HEK293T (cell line): ENCODE data around the gene ZNF821.
"Not testable (repeated sequence)": the region's sequence is repeated elsewhere in the genome, so short reads cannot be mapped to it uniquely, and the experiment has no call there.

ENCODE experiments used
- CTCF ChIA-PET: fragments of 350-600 bp; formaldehyde crosslinking; extraction: SDS; loops from one replicate; lab custom pipeline; 2021; ENCODE audit warnings: antibody characterized with exemption, inconsistent platforms; lab: Yijun Ruan, JAX
- POLR2A ChIA-PET: fragments of 350-600 bp; formaldehyde crosslinking; extraction: SDS; loops from one replicate; lab custom pipeline; 2020; ENCODE audit warnings: antibody characterized with exemption, inconsistent platforms; lab: Yijun Ruan, JAX
- DNase-seq: peaks from one replicate; pipeline ENCODE4 v3.0.0; 2012; ENCODE audit warnings: mixed read lengths; ENCODE audit errors: extremely low spot score
- ARNT ChIP-seq: fragments of 450-650 bp; IDR thresholded peaks from 2 replicates; pipeline ENCODE4 v1.6.1; 2017; ENCODE audit warnings: mild to moderate bottlenecking
- BHLHE40 ChIP-seq: fragments of 450-650 bp; IDR thresholded peaks from 2 replicates; pipeline ENCODE4 v1.6.1; 2016; ENCODE audit warnings: mild to moderate bottlenecking, moderate library complexity, borderline replicate concordance
- CTBP1 ChIP-seq: fragments of 450-650 bp; IDR thresholded peaks from 2 replicates; pipeline ENCODE4 v1.6.1; 2016; ENCODE audit warnings: borderline replicate concordance
- ELF4 ChIP-seq: fragments of 450-650 bp; IDR thresholded peaks from 2 replicates; pipeline ENCODE4 v1.6.1; 2017; ENCODE audit warnings: antibody characterized with exemption
- FOXA1 ChIP-seq: fragments of 450-650 bp; IDR thresholded peaks from 2 replicates; pipeline ENCODE4 v1.6.1; 2016; ENCODE audit warnings: mild to moderate bottlenecking
- FOXK2 ChIP-seq: fragments of 450-650 bp; IDR thresholded peaks from 2 replicates; pipeline ENCODE4 v1.6.1; 2016; ENCODE audit warnings: mild to moderate bottlenecking
- FOXM1 ChIP-seq: fragments of 450-650 bp; IDR thresholded peaks from 2 replicates; pipeline ENCODE4 v1.6.1; 2017; ENCODE audit warnings: mild to moderate bottlenecking, borderline replicate concordance
- HDGF ChIP-seq: fragments of 450-650 bp; IDR thresholded peaks from 2 replicates; pipeline ENCODE4 v1.6.1; 2017; ENCODE audit warnings: antibody characterized with exemption, borderline replicate concordance
- L3MBTL2 ChIP-seq: fragments of 450-650 bp; conservative IDR thresholded peaks from 2 replicates; pipeline ENCODE4 v1.6.1; 2016; ENCODE audit warnings: mild to moderate bottlenecking
- LEF1 ChIP-seq: fragments of 450-650 bp; IDR thresholded peaks from 2 replicates; pipeline ENCODE4 v1.6.1; 2017; ENCODE audit warnings: mild to moderate bottlenecking, borderline replicate concordance
- NFRKB ChIP-seq: fragments of 450-650 bp; IDR thresholded peaks from 2 replicates; pipeline ENCODE4 v1.6.1; 2016; ENCODE audit warnings: mild to moderate bottlenecking, moderate library complexity
- SP1 ChIP-seq: fragments of 450-650 bp; IDR thresholded peaks from 2 replicates; pipeline ENCODE4 v1.6.1; 2017
- SUZ12 ChIP-seq: fragments of 450-650 bp; IDR thresholded peaks from 2 replicates; pipeline ENCODE4 v1.6.1; 2016; ENCODE audit warnings: mild to moderate bottlenecking
- TARDBP ChIP-seq: fragments of 450-650 bp; IDR thresholded peaks from 2 replicates; pipeline ENCODE4 v1.6.1; 2016
- ZNF384 ChIP-seq: fragments of 450-650 bp; IDR thresholded peaks from 2 replicates; pipeline ENCODE4 v1.6.1; 2016
- TF ChIP-seq, protein P1 (sequence below): fragments of 450-650 bp; IDR thresholded peaks from 2 replicates; pipeline ENCODE4 v1.6.1; 2016

ZNF821 gene

GRCh38 chr16:71869089-71869488, 14.9 kb downstream of the ZNF821 start:
- ChIA-PET CTCF (no interaction called here), POLR2A (interaction anchor here (0.7 kb wide), 1 partner anchor 407 kb away, joined by 3 read pairs; the partner anchor contains the start of gene ZNF23)

GRCh38 chr16:71867939-71868338, 16.0 kb downstream of the ZNF821 start:
- no peak for TF ChIP-seq SUZ12
- no peak for TF ChIP-seq TARDBP
- ChIA-PET POLR2A (no interaction called here), CTCF (no interaction called here)
- DNase-seq: no peak

More at GRCh38 chr16:71869089-71869488, 14.9 kb downstream of the ZNF821 start:
- no peak for DNase-seq
- TF ChIP-seq FOXA1 (no peak), SUZ12 (no peak), BHLHE40 (no peak), FOXK2 (no peak), HDGF (no peak), L3MBTL2 (no peak), LEF1 (no peak), CTBP1 (no peak), FOXM1 (no peak), SP1 (no peak), NFRKB (no peak), TARDBP (no peak), ELF4 (no peak), ARNT (no peak)
- TF ChIP-seq, protein P1, sequence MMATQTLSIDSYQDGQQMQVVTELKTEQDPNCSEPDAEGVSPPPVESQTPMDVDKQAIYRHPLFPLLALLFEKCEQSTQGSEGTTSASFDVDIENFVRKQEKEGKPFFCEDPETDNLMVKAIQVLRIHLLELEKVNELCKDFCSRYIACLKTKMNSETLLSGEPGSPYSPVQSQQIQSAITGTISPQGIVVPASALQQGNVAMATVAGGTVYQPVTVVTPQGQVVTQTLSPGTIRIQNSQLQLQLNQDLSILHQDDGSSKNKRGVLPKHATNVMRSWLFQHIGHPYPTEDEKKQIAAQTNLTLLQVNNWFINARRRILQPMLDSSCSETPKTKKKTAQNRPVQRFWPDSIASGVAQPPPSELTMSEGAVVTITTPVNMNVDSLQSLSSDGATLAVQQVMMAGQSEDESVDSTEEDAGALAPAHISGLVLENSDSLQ: no peak

DNA sequence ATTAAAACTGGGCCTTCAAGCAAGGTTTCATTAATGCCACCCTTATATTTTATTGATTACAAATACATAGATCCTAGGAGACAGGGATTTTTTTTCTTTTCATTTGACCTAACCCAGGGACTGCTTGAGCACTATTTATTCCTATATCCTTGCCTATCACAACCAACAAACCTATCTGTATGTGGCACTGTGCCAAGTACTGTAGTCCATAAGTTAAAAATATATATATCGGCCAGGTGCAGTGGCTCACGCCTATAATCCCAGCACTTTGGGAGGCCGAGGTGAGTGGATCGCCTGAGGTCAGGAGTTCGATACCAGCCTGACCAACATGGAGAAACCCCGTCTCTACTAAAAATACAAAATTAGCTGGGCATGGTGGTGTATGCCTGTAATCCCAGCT, 16.8 kb downstream of the ZNF821 start:
- DNase-seq, POLR2A ChIA-PET: not testable (repeated sequence)
- CTCF ChIA-PET: interaction anchor here (2.6 kb wide), 1 partner anchor 15 kb away, joined by 14 read pairs; no protein-coding TSS in a partner anchor

- POLR2A ChIA-PET: interaction anchor here (0.5 kb wide), 1 partner anchor 1062 kb away, joined by 3 read pairs; no protein-coding TSS in a partner anchor
- CTCF ChIA-PET: interaction anchor here (2.6 kb wide), 1 partner anchor 17 kb away, joined by 14 read pairs; no protein-coding TSS in a partner anchor
- TF ChIP-seq ARNT: no peak
- no peak for TF ChIP-seq FOXM1
- no peak for TF ChIP-seq ELF4
- DNase-seq: no peak
Observed at GRCh38 chr16:71865173-71865863, 18.7 kb downstream of the ZNF821 start.

GRCh38 chr16:71863995-71864394, 20.0 kb downstream of the ZNF821 start:
- POLR2A ChIA-PET: no interaction called here
- DNase-seq: no peak
- no peak for TF ChIP-seq LEF1
- TF ChIP-seq, protein P1: no peak
- TF ChIP-seq ELF4: no peak
- TF ChIP-seq HDGF: no peak
- TF ChIP-seq TARDBP: no peak
- TF ChIP-seq ARNT: no peak
- no peak for TF ChIP-seq ZNF384
- no peak for TF ChIP-seq SUZ12
- TF ChIP-seq FOXK2: no peak
- no peak for TF ChIP-seq BHLHE40
- no peak for TF ChIP-seq FOXM1
- no peak for TF ChIP-seq L3MBTL2
- no peak for TF ChIP-seq CTBP1
- TF ChIP-seq SP1: no peak
- CTCF ChIA-PET: no interaction called here

DNA sequence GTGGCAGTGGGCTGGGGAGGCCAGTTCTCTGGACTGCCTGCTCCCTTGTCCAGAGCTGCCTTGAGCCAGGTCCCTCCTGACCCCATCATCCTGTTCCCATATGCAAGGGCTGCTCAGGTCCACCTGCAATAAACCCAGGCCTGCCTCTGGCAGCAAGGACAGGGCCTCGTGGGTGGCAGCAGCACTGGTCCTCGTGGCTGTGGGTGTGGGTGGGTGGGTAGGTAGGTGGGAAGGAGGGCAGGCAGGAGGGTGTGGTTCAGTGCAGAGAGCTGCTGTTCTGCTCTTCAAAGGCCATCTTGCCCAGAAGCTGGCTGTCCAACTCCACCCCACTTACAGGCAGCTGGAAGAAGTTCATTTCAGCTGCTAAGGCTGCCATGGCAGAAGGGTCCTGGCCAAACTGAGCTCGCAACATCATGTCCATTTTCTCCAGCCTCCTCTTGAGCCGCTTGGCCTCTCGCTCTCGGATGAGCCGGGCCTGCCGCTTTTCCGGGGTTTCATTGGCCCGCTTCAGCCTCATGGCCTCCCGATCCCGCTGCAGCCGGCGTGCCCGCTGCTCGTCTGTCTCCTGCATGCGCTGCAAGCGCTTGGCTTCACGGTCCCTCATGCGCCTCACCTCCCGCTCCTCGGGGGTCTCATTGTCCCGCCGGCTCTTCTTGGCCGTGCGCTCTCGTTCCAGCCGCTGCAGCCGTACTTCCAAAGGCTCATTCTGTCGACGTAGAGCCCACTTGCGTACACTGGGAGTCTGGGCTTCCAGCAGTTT, 24.0 kb downstream of the ZNF821 start:
- no peak for DNase-seq
- TF ChIP-seq L3MBTL2: no peak
- TF ChIP-seq, protein P1: no peak
- no peak for TF ChIP-seq FOXA1
- no peak for TF ChIP-seq SUZ12
- no peak for TF ChIP-seq SP1
- TF ChIP-seq BHLHE40: no peak
- no peak for TF ChIP-seq ARNT
- TF ChIP-seq CTBP1: no peak
- no peak for TF ChIP-seq NFRKB
- no peak for TF ChIP-seq FOXK2
- TF ChIP-seq ELF4: no peak
- POLR2A ChIA-PET: interaction anchor here (3.1 kb wide), 1 partner anchor 14 kb away, joined by 12 read pairs; the partner anchor contains the start of gene ATXN1L
- CTCF ChIA-PET: interaction anchor here (0.6 kb wide), 1 partner anchor 317 kb away, joined by 3 read pairs; no protein-coding TSS in a partner anchor
